GM12891 (cell line): ENCODE results near the gene XXYLT1.

Experiments
- POLR2A ChIP-seq: IDR thresholded peaks from 2 replicates; pipeline ENCODE4 v1.6.1; 2011; ENCODE audit warnings: low read depth, low read length, control low read depth
- POLR2AphosphoS5 ChIP-seq: IDR thresholded peaks from 2 replicates; pipeline ENCODE4 v1.6.1; 2011; ENCODE audit warnings: low read depth, low read length, control low read depth

GRCh38 chr3:195268576-195269309 is 2.2 kb downstream of the XXYLT1 start:
- TF ChIP-seq POLR2A: no peak
- no peak for TF ChIP-seq POLR2AphosphoS5
